Measurements from ENCODE around the gene NOM1.

The NOM1 gene

GRCh38 chr7:157014635-157015555 lies 65.4 kb downstream of the NOM1 start:
- TF ChIP-seq CTCF (IDR thresholded peaks at IDR 0.05; ENCODE audit: low read depth, low read length): no peak
- Histone ChIP-seq H3K4me3 (ENCODE audit: low read depth, low read length) (no peak overlapping the region), H3K9me3 (peaks cover 2% of the 10 kb centered on the region; the same call in 1 of the 2 replicates), H3K27me3 (peaks cover 99% of the 10 kb centered on the region), H3K4me1 (no peaks in the 10 kb centered on the region), H3K36me3 (no peaks in the 10 kb centered on the region)
- no peak for DNase-seq

GRCh38 chr7:157016024-157016351 lies 66.5 kb downstream of the NOM1 start:
- Histone ChIP-seq H3K27me3 (peaks cover 99% of the 10 kb centered on the region), H3K36me3 (no peaks in the 10 kb centered on the region), H3K4me1 (no peaks in the 10 kb centered on the region), H3K4me3 (ENCODE audit: low read depth, low read length) (no peak overlapping the region), H3K9me3 (peaks cover 2% of the 10 kb centered on the region; the same call in 1 of the 2 replicates)
- TF ChIP-seq CTCF (IDR thresholded peaks at IDR 0.05; ENCODE audit: low read depth, low read length): no peak
- DNase-seq: no peak

GRCh38 chr7:157016352-157017041 lies 67.0 kb downstream of the NOM1 start:
- DNase-seq: no peak
- peaks cover 99% of the 10 kb centered on the region for H3K27me3 ChIP-seq
- no peaks in the 10 kb centered on the region for H3K36me3 ChIP-seq
- no peaks in the 10 kb centered on the region; the same call in 1 of the 2 replicates for H3K9me3 ChIP-seq
- no peak overlapping the region for H3K4me3 ChIP-seq (ENCODE audit: low read depth, low read length)
- TF ChIP-seq CTCF (IDR thresholded peaks at IDR 0.05; ENCODE audit: low read depth, low read length): no peak
- H3K4me1 ChIP-seq: no peaks in the 10 kb centered on the region

- no peak for TF ChIP-seq CTCF (IDR thresholded peaks at IDR 0.05; ENCODE audit: low read depth, low read length)
- no peak overlapping the region for H3K4me3 ChIP-seq (ENCODE audit: low read depth, low read length)
- no peak for DNase-seq
- H3K36me3 ChIP-seq: no peaks in the 10 kb centered on the region
- no peaks in the 10 kb centered on the region for H3K4me1 ChIP-seq
- H3K9me3 ChIP-seq: no peaks in the 10 kb centered on the region
- peaks cover 99% of the 10 kb centered on the region for H3K27me3 ChIP-seq
Observed at GRCh38 chr7:157017149-157017548, 67.6 kb downstream of the NOM1 start.

GRCh38 chr7:157017603-157018327 lies 68.3 kb downstream of the NOM1 start:
- DNase-seq: no peak
- H3K9me3 ChIP-seq: no peaks in the 10 kb centered on the region
- peaks cover 99% of the 10 kb centered on the region for H3K27me3 ChIP-seq
- no peak overlapping the region for H3K4me3 ChIP-seq (ENCODE audit: low read depth, low read length)
- H3K36me3 ChIP-seq: no peaks in the 10 kb centered on the region
- no peak for TF ChIP-seq CTCF (IDR thresholded peaks at IDR 0.05; ENCODE audit: low read depth, low read length)
- no peaks in the 10 kb centered on the region for H3K4me1 ChIP-seq
